Lower leg skin (tissue), 3 donors: Measurements from ENCODE around the gene NMB.

ENCODE experiments used
- POLR2A ChIP-seq, 2 donors: fragments of 450-650 bp; IDR thresholded peaks; one replicate each; pipeline ENCODE4 v1.6.1; 2016 to 2017; ENCODE audit warnings: antibody characterized with exemption in 2 of 2, mild to moderate bottlenecking in 1 of 2, moderate library complexity in 1 of 2
- TF ChIP-seq, protein P1 (sequence below), 3 donors: fragments of 450-650 bp; IDR thresholded peaks; one replicate each; pipeline ENCODE4 v1.5.1; 2016; ENCODE audit warnings: antibody characterized with exemption in 3 of 3, mild to moderate bottlenecking in 3 of 3, moderate library complexity in 2 of 3

DNA sequence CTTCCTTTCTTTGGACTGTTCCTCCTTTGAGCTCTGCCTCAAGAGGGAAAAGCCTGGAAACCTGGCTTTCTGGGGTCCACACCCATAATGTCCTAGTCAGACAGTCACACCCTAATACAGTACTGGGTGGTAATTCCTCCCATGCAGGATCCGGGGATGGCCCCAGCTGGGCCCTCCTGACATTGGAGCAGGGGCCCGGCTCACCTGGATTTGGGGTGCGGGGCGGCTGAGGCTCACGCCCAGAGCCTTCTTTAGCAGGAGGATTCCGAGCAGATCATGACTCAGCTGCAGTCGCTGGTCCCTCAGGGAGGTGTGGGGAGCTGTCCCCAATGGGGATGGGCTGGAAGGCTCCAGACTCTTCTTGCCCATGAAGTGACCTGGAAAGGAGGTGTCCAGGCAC lies 1.0 kb downstream of the NMB start:
- TF ChIP-seq, protein P1, sequence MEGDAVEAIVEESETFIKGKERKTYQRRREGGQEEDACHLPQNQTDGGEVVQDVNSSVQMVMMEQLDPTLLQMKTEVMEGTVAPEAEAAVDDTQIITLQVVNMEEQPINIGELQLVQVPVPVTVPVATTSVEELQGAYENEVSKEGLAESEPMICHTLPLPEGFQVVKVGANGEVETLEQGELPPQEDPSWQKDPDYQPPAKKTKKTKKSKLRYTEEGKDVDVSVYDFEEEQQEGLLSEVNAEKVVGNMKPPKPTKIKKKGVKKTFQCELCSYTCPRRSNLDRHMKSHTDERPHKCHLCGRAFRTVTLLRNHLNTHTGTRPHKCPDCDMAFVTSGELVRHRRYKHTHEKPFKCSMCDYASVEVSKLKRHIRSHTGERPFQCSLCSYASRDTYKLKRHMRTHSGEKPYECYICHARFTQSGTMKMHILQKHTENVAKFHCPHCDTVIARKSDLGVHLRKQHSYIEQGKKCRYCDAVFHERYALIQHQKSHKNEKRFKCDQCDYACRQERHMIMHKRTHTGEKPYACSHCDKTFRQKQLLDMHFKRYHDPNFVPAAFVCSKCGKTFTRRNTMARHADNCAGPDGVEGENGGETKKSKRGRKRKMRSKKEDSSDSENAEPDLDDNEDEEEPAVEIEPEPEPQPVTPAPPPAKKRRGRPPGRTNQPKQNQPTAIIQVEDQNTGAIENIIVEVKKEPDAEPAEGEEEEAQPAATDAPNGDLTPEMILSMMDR (IDR thresholded peaks at IDR 0.05) = no peak
- TF ChIP-seq POLR2A (IDR thresholded peaks at IDR 0.05) = no peak
